Stimulated activated naive CD4-positive, alpha-beta T cell (primary cell): Measurements from ENCODE around the gene RNF207.

Experiments used
- DNase-seq, 6 experiments: peaks; one replicate each; lab custom pipeline; 2025; lab: John Stamatoyannopoulos, UW

The RNF207 gene

GRCh38 chr1:6249739-6250689 is 44.1 kb downstream of the RNF207 start:
- no peak for DNase-seq

- no peak for DNase-seq
These were observed 45.3 kb downstream of the RNF207 start for GRCh38 chr1:6251233-6251632.

GRCh38 chr1:6251681-6252373 is 45.9 kb downstream of the RNF207 start:
- no peak for DNase-seq

- DNase-seq = no peak
These were observed 46.4 kb downstream of the RNF207 start for GRCh38 chr1:6252374-6252710.

- DNase-seq = no peak
These were observed 47.5 kb downstream of the RNF207 start for GRCh38 chr1:6253380-6253779.

GRCh38 chr1:6254691-6255090 is 48.8 kb downstream of the RNF207 start:
- DNase-seq = no peak

- no peak for DNase-seq
These were observed 50.7 kb downstream of the RNF207 start for GRCh38 chr1:6256645-6257044.

GRCh38 chr1:6257541-6258069 is 51.7 kb downstream of the RNF207 start:
- DNase-seq = no peak

- no peak for DNase-seq
These were observed 52.8 kb downstream of the RNF207 start for GRCh38 chr1:6258675-6259074.

- peak; percentile 45 to 74 (median 62) for DNase-seq
These were observed 53.8 kb downstream of the RNF207 start for GRCh38 chr1:6259491-6260362.

GRCh38 chr1:6260433-6260934 is 54.6 kb downstream of the RNF207 start:
- DNase-seq = peak in 1 of 6 experiments; percentile 27

GRCh38 chr1:6260961-6261614 is 55.2 kb downstream of the RNF207 start, which contains the start of gene GPR153:
Gene GPR153, minus strand, starts transcription at chr1:6261098. Its CDS starts 6,193 bp downstream, at chr1:6254905.
- DNase-seq = peak in 2 of 6 experiments; percentile 10 to 26

GRCh38 chr1:6261615-6261995 is 55.7 kb downstream of the RNF207 start:
- DNase-seq = no peak

GRCh38 chr1:6262555-6263420 is 56.9 kb downstream of the RNF207 start:
- no peak for DNase-seq

- DNase-seq = no peak
These were observed 57.8 kb downstream of the RNF207 start for GRCh38 chr1:6263716-6264115.

- no peak for DNase-seq
These were observed 59.2 kb downstream of the RNF207 start for GRCh38 chr1:6265151-6265550.

GRCh38 chr1:6266641-6267040 is 60.7 kb downstream of the RNF207 start:
- no peak for DNase-seq

GRCh38 chr1:6267686-6268322 is 61.9 kb downstream of the RNF207 start:
- no peak for DNase-seq

- no peak for DNase-seq
These were observed 62.5 kb downstream of the RNF207 start for GRCh38 chr1:6268415-6268814.

- DNase-seq = no peak
These were observed 63.4 kb downstream of the RNF207 start for GRCh38 chr1:6269296-6269695.
